ENCODE data around the gene PAPOLG.
A peak's percentile ranks its signal among the peaks of the same experiment; 100 is the strongest.
"Not testable (repeated sequence)": the region's sequence is repeated elsewhere in the genome, so short reads cannot be mapped to it uniquely, and the experiment has no call there.

Gene PAPOLG

DNA sequence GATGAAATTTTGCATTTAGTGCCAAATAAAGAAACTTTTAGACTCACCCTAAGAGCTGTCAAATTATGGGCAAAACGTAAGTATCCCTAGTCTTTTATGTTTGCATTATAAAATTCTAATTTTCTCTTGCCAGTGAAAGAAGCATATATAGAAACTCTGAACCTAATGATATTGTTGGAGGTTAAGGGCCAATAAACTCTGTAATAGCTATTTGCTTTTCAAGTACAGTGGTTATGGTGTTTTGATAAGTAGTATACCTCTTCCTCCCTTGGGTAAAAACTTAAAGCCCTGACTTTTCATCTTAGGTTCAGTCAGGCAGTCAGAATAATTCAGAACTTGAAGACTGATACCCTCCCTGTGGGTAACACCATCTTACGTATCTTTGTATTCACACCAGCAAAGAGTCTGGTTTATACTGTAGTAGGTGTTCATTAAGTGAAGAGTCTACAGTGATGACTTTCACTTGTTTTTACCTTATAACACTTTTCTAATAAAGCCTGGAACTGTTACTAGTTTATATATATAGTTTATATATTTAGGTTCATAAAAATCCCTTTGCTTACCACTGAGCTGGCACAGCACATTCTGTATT, 19.1 kb downstream of the PAPOLG start:
- no peak for DNase-seq

DNA sequence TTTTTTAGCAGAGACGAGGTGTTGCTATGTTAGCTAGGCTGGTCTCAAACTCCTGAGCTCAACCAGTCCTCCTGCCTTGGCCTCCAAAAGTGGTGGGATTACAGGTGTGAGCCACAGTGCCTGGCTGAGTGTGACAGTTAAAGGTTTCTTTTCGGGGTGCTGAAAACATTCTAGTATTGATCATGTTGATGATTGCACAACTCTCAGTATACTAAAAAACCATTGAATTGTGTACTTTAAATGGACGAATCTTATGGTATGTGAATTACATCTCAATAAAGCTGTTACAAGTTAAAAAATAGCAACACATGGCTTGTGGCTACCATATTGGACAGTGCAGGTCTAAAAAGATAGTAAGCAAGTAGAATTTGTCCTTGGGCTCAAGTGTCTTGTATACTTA, 22.3 kb downstream of the PAPOLG start:
- no peak for DNase-seq

DNA sequence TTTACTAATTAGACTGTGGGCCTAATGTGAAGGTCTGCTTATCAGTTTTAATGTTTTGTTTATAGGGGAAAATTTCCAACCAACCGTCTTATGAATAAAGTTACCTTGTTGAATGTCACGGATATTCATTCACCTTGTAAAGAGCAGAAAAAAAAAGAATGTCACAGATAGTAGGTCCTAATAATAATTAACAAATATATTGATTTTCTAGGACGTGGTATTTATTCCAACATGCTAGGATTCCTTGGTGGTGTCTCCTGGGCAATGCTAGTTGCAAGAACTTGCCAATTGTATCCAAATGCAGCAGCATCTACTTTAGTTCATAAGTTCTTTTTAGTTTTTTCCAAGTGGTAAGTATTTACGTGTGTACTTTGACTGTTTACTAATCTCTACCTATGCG, 23.4 kb downstream of the PAPOLG start:
- no peak for DNase-seq

DNA sequence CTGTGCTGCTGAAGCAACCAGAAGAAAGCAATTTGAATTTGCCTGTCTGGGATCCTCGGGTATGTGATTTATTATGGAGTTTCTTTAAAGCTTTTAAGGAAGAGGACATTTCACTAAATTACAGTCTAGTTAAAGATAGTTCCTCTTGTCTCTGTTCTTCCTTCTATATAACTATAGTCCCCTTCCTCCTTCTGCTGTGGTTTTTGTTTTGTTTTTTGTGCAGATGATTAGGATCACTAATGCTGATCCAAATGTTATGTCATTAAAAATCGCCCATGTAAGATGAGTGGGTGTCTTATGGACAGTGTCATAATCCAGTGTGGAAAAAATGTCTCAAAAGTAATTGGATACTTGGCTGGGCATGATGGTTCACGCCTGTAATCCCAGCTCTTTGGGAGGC, 24.7 kb downstream of the PAPOLG start:
- no peak for DNase-seq

DNA sequence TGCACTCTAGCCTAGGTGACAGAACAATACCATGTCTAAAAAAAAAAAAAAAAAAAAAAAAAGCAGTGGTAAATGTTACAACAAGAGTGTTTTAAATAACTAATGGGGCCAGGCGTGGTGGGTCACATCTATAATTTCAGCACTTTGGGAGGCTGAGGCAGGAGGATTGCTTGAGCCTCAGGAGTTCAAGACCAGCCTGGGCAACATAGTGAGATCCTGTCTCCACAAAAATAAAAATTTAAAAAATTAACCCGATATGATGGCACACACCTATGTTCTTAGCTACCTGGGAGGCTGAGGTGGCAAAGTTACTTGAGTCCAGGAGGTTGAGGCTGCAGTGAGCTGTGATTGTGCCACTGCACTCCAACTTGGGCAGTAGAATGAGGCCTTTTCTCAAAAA, 37.1 kb downstream of the PAPOLG start:
- DNase-seq: no peak

DNA sequence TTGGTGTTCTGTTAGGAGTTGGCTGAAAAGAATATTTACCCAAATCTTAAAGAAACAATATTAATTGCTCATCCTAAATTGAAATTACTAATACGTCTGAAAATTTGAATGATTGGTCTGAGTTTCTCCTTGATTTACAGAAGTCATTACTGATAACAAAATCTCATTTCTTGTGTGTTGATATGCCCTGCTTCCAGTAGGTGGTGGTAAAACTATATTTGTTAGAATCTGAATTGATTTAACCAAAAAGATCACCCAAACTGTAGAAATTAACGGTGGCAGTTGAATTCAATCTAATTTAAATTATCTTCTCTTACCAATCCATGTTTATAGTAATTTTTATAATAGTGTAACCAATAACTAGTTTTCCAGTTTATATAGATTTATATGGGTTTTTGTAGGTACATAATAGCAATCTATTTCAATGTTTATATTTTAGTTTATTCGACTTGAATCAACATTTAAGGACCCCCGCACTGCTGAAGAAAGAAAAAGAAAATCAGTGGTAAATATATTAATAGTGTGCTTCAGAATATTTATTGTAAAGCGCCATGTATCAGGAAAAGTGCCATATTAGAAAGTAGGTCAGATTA, 38.3 kb downstream of the PAPOLG start:
- peak in 1 of 2 donors; percentile 52 for DNase-seq

DNA sequence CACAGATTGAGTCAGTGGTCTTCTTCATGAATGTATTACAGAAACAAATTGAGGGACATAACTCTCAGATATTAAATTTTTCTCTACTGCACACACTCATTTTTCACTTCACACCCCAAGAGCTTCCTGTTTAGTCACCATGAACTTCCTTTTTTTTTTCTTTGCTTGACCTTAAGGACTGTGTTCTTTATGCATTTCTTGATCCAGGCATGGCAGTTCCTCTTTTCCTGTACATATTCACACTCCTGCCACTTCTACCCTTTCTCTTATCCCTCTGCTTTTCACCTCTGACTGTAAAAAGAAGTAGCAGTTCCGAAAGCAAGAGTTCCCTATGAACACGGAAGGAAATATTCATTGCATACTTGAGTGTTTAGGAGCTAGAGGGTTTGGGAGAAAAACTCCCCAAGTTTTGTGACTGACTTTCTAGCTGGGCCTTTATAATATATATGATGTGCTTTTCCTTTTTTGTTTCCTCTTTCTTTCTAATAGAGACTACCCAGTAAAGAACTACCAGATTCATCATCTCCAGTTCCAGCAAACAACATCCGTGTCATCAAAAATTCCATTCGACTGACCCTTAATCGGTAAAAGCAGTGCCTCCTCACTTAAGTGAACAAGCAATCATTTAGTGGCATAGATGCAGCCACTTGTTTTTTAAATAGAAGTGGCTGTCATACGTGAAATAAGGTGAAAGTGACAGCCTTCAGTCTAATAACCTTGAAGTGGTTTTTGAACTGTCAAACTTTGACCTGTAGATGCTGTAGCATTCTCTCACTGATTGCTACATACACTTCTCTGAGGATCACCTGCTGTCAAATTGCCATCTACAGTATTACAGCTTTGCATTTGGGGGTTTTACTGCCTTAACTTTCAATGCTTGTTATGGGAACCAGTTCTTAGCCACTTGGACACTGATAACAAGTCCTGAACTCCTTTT, 40.8 kb downstream of the PAPOLG start:
- DNase-seq: no peak

DNA sequence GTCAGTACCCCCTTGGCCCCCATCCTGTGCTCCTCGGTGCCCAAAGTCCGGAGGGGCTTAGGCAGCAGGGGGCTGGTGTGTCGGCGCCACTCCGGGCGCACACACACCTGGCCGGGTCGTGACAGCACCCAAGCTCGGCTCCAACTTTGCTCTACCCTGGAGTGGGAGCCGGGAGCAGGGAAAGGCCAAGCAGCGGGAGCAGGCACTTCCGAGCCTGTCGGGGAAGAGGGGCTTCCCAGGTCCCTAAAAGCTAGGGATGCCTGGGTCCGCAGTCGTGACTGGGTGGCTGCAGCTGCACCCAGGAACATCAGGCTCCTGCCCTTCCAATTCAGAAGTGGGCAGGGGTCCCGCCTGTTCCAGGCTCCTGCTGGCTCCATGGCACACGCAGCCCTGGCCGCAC, 48.4 kb downstream of the PAPOLG start:
- no peak for DNase-seq

DNA sequence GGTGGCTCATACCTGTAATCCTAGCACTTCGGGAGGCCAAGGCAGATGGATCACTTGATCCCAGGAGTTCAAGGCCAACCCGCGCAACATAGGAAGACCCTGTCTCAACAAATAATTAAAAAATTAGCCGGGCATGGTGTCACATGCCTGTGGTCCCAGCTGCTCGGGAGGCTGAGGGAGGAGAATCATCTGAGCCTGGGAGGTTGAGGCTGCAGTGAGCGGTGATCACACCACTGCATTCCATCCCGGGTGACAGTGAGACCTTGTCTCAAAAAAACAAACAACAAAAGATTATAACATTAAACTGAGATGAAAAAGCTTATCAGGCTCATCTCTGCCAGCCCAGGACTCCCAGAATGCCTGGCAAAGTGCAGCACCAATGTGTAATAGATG, 50.5 kb downstream of the PAPOLG start:
- DNase-seq: no peak

DNA sequence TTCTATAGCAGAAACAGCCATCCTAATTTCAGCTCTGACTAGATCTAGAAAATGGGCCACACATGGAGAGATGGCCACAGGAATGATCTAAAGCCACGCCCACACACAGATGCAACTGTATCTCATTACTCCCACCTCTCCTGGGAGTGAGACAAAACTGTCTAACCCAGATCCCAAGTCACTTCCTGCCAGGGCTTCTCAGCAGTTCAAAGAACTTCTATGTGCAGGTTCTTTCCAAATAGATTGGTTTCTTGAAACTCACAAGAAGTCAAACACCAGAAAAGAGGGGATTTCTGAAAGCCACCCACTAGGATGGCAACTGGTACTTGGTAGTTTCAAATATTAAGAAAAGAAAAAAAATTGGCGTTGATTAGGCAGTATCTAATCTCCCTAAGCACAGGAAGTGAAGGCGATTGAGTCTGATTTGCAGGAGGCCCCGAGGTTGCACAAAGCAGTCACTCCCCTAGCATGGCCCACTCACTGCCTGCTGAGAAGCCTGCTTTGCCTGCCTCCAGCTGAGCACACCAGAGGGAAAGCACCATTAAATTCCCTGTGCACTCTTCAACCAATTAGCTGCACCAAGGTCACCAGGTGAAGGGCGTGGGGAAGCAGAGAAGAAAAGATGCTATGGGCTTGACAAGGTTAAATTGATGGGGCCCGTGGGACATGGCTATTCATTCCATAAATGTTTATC, 51.1 kb downstream of the PAPOLG start:
- DNase-seq: peak in 1 of 2 donors; percentile 47

DNA sequence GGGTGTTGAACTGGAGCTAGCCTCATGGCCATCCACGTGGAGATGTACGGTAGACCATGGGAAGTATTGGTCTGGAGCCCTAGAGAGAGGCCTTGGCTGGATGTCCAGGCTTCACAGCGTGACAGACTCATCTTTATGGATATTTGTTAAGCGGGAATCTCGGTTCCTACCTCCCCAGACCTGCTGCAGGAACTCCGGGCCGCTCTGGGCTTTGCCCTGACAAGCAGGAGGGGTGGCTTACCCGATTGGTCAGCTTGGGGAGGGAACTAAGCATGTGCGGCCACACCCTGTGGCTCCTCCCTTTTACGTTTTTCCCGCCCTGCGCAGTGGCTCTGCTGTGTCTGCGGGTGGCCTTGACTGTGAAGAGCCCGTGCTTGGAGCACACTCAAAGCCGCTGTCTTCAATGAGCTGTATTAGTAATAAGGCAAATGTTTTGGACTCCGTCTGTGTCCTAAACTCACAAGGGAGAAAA, 52.3 kb downstream of the PAPOLG start:
- DNase-seq: no peak

DNA sequence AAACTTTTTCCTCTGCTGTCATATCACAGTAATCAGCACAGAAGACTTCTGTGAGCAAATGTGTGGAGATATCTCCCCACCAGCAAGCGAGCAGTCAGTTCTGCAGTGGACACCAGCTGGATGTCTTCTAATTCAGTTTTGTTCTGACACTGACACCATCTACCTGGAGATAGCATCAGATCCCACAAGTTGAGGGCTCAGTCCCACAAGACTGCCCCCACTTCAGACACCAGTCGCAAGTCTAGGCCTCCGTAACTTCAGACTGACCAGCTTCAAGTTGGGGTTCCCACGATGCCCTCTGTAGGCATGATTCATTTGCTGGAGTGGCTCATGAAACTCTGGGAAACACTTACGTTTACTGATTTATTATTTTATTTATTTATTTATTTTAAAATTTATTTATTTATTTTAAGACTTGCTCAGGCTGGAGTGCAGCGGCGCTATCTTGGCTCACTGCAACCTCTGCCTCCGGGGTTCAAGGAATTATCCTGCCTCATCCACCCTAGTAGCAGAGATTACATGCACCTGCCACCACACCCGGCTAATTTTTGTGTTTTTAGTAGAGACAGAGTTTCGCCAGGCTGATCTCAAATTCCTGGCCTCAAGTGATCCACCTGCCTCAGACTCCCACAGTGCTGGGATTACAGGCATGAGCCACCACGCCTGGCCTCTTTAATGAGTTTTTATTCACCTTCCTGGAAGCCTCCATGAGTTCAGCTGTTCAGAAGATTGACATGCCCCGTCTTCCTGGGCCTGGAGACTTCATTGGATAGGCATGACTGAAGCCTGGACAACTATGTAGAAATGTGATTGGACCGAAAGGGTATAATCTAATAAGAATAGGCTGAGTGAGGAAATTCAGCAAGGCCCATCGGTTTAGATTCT, 55.7 kb downstream of the PAPOLG start:
- no peak for DNase-seq

DNA sequence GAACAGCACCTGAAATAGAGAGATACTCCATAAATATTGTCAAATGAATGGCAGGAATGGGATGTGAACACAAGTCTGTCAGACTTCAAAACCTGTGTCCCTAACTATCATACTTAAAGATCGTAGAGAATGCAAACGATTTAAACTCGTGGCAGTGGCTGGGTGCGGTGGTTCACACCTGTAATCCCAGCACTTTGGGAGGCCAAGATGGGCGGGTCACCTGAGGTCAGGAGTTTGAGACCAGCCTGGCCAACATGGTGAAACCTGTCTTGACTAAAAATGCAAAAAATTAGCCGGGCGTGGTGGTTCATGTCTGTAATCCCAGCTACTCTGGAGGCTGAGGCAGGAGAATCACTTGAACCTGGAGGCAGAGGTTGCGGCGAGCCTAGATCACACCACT, 61.1 kb downstream of the PAPOLG start:
- DNase-seq: not testable (repeated sequence)

DNA sequence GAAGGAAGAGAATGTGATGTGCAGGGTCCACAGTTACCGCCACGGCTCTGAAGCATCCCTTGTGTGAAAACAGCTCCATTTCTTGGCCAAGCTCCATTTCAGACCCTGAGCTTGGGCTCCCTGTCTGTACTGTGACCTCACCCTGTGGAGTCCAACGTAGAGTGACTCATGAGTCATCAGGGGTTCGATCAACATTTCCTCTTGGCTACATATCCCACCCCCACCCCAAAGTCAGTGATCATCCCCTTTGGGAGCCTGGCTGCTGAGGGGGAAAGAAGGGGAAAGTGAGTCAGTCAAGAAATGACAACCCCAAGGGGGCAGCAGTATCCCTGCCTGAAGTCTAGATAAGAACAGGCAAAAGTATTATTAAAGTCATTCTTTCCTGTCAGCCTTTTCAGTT, 62.2 kb downstream of the PAPOLG start:
- peak; percentile 23 to 29 for DNase-seq

DNA sequence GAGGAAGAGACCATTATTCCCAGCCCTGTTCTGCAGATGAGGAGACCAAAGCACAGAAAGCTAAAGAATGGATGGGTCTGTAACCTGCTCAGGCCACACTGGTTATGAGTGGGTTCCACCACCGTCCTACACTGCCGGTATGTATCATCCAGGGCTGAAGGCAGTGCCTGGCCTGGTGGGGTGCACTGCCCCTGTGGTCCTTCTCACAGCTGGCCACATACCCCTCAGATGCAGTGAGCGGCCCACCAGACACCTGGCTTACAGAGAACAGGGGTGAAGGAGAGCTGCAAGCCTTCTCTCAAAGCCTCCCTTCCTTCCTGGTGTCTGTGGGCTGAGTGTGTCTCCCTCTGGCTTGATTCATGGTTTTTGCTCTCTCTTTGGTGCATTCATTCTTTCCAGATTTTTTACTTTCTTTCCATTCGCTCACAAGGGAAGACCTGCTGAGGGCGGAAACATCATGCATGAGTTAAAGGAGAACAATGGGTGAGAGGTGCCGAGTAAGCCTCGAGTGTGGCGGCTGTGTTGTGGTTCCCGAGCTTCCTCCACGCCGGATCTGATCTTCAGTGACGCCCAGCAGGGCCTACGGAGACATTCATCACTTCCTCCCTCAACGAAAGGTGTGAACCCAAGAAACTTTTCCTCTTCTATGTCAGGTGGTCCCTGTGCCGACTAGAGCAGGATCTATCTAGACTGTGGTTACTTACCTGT, 63.2 kb downstream of the PAPOLG start:
- DNase-seq: peak; percentile 88 to 89

DNA sequence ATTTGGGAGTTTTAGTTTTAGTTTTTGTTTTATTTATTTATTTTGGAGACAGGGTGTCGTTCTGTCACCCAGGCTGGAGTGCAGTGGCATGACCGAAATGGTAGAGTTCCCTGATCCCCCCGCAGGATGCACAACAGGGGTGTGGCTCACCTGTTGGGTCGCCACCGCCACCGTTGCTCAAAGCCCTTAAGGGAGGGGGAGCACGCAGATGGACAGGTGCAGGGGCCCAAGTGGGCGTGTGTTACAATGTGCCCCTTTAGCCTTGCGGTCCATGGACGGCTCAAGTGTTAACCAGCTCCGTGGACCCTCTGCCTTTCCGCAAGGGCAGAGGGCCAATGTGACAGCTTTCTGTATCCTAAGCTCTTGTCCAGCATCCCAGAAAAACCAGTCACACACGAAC, 63.9 kb downstream of the PAPOLG start:
- no peak for DNase-seq

DNA sequence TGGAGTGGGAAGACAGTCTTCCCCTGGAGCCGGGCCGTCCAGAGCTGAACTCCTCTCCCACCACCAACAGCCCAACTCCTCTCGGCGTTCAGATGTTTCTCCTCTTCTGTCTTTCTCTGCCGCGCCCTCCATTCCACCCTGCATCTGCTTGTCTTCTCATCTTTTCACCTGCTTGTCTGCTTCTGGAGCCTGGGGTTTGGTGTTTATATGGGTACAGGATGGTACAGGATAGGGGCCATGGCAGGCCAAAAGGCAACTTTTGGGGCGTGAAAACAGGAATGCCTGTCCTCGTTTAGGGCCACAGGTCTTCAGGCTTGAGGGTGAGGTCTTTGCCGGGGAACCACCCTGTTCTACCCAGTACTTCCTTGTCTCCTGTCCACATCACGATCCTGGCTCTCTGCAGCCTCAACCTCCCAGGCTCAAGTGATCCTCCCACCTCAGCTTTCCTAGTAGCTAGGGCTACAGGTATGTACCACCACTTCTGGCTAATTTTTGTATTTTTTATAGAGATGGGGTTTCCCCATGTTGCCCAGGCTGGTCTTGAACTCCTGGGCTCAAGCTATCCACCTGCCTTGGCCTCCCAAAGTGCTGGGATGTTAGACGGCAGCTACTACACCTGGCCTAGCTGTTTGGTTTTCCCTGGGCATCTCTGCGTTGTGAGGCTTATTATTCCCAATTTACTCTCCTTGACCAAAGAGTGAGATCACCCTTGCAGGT, 64.5 kb downstream of the PAPOLG start:
- DNase-seq: no peak

DNA sequence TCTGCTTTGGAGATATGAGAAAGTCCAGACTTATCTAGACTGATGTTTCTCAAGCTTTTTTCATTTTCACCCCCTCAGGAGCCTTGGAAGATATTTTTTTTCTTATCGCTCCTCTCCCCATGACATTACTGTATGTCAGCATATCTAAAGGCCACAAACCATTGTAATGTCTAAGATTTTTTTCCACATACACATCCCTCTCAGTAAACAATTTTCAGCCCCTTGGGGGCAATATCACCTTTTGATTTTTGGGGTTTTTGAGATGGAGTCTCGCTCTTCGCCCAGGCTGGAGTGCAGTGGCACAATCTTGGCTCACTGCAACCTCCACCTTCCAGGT, 65.0 kb downstream of the PAPOLG start:
- no peak for DNase-seq

DNA sequence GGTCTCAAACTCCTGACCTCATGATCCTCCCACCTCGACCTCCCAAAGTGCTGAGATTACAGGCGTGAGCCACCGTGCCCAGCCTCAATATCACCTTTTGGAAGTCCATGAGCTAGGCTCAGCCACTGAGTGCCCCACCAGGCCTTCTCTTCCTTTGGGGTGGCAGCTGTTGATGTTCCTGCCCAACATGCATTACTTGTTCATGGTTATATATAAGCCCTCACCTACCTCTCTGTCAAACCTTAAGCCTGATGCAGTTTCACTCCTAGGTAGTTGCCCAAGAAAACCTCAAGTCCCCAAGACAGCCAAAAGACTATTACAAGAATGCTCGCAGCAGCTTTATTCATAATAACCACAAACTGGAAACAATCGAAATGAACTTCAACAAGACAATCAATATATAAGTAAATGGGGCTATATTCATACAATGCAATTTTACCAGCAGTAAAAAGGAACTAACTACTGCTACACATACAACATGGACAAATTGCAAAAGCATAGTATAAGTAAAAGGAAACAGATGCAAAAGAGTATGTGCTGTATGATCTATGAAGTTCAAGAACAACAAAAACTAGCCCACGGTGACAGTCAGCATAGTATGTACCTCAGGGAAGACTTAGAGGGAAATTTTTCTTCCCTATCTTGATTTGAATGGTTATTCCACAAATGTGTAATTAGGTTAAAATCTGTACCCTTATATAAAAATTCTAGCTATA, 65.7 kb downstream of the PAPOLG start:
- DNase-seq: no peak

DNA sequence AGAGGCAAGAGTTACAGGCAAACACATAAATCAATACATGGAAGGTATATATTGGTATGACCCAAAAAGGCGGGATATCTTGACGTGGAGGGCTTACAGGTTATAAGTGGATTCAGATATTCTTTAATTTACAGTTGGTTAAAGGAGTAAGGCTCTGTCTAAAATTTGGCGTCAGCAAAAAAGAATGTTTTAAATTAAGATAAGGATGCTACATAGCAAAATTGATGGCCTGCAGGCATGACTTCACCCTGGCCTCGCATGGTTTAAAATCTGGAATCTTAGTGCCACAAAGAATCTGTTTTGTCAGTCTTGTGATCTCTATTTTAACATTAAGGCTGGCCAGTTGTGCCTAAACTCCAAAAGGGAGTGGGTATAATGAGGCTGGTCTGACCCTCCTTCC, 66.9 kb downstream of the PAPOLG start:
- no peak for DNase-seq

Measured in CD4-positive, alpha-beta T cell treated with Interleukin-1 beta for 1 hour (primary cell).